Activated B cell treated with CpG ODN at 0.5 μM for 24 hours (primary cell): ENCODE results near the gene KDM6B. TPM values are rescaled to one million over a fixed set of nuclear protein-coding genes. Genes with fewer than 3 reads are reported as not detected.

Experiments
- ATAC-seq: fragments of 200-7000 bp; cut with Tn5 transposase; one replicate; pipeline ENCODE4 v1.10.0; 2021; ENCODE audit warnings: low read depth, mild to moderate bottlenecking, moderate library complexity
- CTCF ChIA-PET: fragments of 350-600 bp; sonication (Branson Sonifier 250); formaldehyde crosslinking; loops from one replicate; lab custom pipeline; 2021; ENCODE audit warnings: antibody characterized with exemption; lab: Charles Lee
- POLR2A ChIA-PET: fragments of 350-600 bp; sonication (Branson Sonifier 250); formaldehyde crosslinking; loops from one replicate; lab custom pipeline; 2021; ENCODE audit warnings: antibody characterized with exemption; lab: Charles Lee
- DNase-seq: peaks from one replicate; pipeline ENCODE4 v3.0.0; 2022
- H3K27ac Mint-ChIP-seq: one replicate; pipeline ENCODE4 v1.8.0; 2020; ENCODE audit warnings: mixed read lengths
- H3K27me3 Mint-ChIP-seq: one replicate; pipeline ENCODE4 v1.8.0; 2021; ENCODE audit warnings: mixed read lengths
- H3K36me3 Mint-ChIP-seq: one replicate; pipeline ENCODE4 v1.8.0; 2021; ENCODE audit warnings: low read depth, mixed read lengths
- H3K4me1 Mint-ChIP-seq: one replicate; pipeline ENCODE4 v1.8.0; 2021; ENCODE audit warnings: mixed read lengths
- H3K4me3 Mint-ChIP-seq: one replicate; pipeline ENCODE4 v1.8.0; 2020; ENCODE audit warnings: mild to moderate bottlenecking, mixed read lengths
- H3K9me3 Mint-ChIP-seq: one replicate; pipeline ENCODE4 v1.8.0; 2020; ENCODE audit warnings: mixed read lengths
- intact Hi-C: fragments of 100-400 bp; cut with micrococcal nuclease; formaldehyde crosslinking; loops from one replicate; pipeline ENCODE4 v1.15.1; 2024
- total RNA-seq: library from RNA; stranded (reverse); gene quantifications from 2 replicates; pipeline ENCODE4 v1.2.3, GENCODE V29; 2022
- TF ChIP-seq, protein P1 (sequence below): fragments of 200-600 bp; IDR thresholded peaks from one replicate; pipeline ENCODE4 v1.8.0; 2022; ENCODE audit warnings: antibody characterized with exemption, mild to moderate bottlenecking

The KDM6B gene
- total RNA-seq, 1 donor from 2014 or later = 70.8 TPM

DNA sequence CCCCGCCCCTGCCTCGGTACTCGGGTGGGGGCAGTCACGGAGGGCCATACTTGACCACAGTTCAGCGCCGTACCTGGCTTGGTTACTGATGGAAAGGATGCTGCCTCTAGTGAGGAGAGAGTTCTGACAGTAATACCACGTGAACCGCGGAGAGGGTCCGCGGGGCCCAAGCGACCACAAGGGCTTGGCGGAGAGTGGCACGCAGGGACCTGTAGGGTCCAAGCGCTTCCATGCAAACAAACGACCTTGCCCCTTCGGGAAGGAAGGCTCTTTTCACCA, 9.2 kb downstream of the KDM6B start:
- peak overlapping the region; percentile 100 for H3K27ac Mint-ChIP-seq
- TF ChIP-seq, protein P1, sequence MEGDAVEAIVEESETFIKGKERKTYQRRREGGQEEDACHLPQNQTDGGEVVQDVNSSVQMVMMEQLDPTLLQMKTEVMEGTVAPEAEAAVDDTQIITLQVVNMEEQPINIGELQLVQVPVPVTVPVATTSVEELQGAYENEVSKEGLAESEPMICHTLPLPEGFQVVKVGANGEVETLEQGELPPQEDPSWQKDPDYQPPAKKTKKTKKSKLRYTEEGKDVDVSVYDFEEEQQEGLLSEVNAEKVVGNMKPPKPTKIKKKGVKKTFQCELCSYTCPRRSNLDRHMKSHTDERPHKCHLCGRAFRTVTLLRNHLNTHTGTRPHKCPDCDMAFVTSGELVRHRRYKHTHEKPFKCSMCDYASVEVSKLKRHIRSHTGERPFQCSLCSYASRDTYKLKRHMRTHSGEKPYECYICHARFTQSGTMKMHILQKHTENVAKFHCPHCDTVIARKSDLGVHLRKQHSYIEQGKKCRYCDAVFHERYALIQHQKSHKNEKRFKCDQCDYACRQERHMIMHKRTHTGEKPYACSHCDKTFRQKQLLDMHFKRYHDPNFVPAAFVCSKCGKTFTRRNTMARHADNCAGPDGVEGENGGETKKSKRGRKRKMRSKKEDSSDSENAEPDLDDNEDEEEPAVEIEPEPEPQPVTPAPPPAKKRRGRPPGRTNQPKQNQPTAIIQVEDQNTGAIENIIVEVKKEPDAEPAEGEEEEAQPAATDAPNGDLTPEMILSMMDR = no peak
- H3K4me1 Mint-ChIP-seq = peaks cover 61% of the 10 kb centered on the region
- ChIA-PET POLR2A (interaction anchor here (0.6 to 5.1 kb wide), 21 partner anchors 10 to 1003 kb away, joined by 3 to 136 read pairs (median 6); partner anchors contain the start of genes CNTROB, CTC1, CYB5D1 and KCNAB3), CTCF (interaction anchor here (1.6 kb wide), 1 partner anchor 9 kb away, joined by 7 read pairs; the partner anchor contains the start of gene KDM6B)
- ATAC-seq (no peak), DNase-seq (no peak)
- H3K9me3 Mint-ChIP-seq = no peaks in the 10 kb centered on the region
- intact Hi-C loops = loop anchor here (1.0 to 2.0 kb wide), 4 partner anchors 270 to 445 kb away; partner anchors contain the start of genes POLR2A and RANGRF
- H3K36me3 Mint-ChIP-seq = peaks cover 41% of the 10 kb centered on the region
- H3K27me3 Mint-ChIP-seq = no peaks in the 10 kb centered on the region
- peak overlapping the region; percentile 98 for H3K4me3 Mint-ChIP-seq

DNA sequence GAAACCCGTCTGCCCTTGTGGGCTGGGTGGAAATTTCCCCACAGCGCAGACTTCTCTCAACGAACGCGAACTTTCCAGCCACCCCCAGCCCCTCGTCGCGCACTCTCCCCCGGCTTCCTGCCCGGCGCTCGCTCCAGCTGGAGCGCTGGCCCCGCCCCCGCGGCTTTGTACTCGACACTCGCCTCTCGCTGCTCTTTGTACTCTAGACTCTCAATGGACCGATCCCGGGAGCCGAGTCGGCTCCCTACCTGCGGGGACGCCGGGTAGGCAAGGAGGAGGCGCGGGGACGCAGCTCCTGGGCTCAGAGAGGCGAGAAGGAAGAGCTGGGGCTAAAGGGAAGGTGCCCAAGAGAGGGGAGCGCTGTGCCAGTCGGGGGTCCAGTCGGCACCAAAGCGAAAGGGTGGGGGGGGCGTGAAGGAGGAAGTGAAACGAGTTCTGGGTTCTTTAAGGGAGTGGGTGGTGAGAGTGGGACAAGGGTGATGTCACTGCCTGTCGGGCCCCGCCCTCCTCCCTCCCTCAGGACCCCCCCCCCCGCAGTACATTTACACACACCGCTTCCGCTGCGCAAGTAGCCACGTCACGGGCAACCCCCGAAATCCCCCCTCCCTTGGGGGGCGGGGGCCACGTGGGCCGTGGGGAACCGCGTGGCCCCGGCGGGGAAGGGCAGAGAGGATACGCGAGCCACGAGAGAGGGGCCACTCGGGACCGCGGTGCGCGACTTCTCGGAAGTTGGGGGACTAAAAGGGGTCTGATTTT, 9.7 kb downstream of the KDM6B start:
- Mint-ChIP-seq H3K4me3 (peak overlapping the region; percentile 98), H3K9me3 (no peaks in the 10 kb centered on the region), H3K36me3 (peaks cover 43% of the 10 kb centered on the region), H3K4me1 (peaks cover 58% of the 10 kb centered on the region), H3K27me3 (no peaks in the 10 kb centered on the region), H3K27ac (peak overlapping the region; percentile 100)
- POLR2A ChIA-PET = interaction anchor here (0.6 to 5.1 kb wide), 21 partner anchors 10 to 1002 kb away, joined by 3 to 136 read pairs (median 5); partner anchors contain the start of genes CNTROB, CTC1, CYB5D1 and KDM6B
- TF ChIP-seq, protein P1 = no peak
- intact Hi-C loops = loop anchor here (1.0 to 2.0 kb wide), 10 partner anchors 8 to 638 kb away; partner anchors contain the start of genes NAA38, PFAS, POLR2A and RANGRF
- DNase-seq (peak; percentile 94), ATAC-seq (peak; percentile 33)
- CTCF ChIA-PET = interaction anchor here (1.6 kb wide), 1 partner anchor 9 kb away, joined by 7 read pairs; the partner anchor contains the start of gene KDM6B

DNA sequence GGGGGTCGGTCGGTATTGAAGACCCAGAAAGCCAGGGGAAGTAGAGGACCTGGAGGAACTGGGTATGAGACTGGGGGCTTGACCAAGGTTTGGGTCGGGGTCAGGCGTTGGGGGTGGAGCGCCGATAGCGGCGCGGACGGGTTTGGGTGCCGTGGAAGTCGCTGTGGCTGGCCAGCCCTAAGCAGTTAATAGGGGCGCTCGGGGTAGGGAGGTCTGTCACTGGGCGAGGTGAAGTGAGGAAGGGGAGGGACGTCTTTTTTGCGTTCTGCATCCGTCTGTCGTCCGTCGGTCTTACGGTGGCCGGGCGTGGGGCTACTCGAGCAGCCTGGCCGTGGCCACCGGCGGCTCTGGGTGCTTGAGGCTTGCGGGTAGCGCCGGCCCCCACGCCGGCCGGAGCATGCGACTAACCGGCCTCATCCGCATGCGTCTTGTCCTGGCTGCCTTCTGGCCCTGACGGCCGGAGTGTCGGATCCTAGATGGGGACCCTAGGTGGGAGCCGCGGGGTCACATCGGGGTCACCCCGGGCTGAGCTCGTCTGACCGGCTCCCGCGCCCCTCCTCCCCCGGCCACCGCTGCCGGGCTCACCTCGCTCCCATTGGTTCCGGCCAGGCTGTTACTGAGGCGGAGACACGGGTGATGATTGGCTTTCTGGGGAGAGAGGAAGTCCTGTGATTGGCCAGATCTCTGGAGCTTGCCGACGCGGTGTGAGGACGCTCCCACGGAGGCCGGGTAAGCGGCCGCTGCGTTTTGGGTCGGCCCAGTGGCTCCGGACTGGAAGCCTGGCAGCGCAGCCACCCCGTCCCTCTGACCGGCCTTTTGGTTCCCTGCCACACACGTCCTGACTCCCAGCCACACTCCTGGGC, 10.5 kb downstream of the KDM6B start:
- POLR2A ChIA-PET = interaction anchor here (0.7 to 5.1 kb wide), 18 partner anchors 8 to 536 kb away, joined by 3 to 136 read pairs (median 5); partner anchors contain the start of genes BORCS6, CNTROB, CYB5D1 and KDM6B
- DNase-seq (peak; percentile 83), ATAC-seq (peak; percentile 46)
- intact Hi-C loops = loop anchor here (1.0 kb wide), 6 partner anchors 9 to 639 kb away; partner anchors contain the start of genes NAA38 and PFAS
- peak overlapping the region; percentile 100 for H3K27ac Mint-ChIP-seq
- H3K27me3 Mint-ChIP-seq = no peaks in the 10 kb centered on the region
- TF ChIP-seq, protein P1 = no peak
- no peaks in the 10 kb centered on the region for H3K9me3 Mint-ChIP-seq
- peaks cover 50% of the 10 kb centered on the region for H3K4me1 Mint-ChIP-seq
- H3K36me3 Mint-ChIP-seq = peaks cover 48% of the 10 kb centered on the region
- CTCF ChIA-PET = interaction anchor here (0.6 to 2.8 kb wide), 9 partner anchors 9 to 101 kb away, joined by 3 to 23 read pairs (median 3); partner anchors contain the start of genes KDM6B and NAA38
- peak overlapping the region; percentile 98 for H3K4me3 Mint-ChIP-seq

DNA sequence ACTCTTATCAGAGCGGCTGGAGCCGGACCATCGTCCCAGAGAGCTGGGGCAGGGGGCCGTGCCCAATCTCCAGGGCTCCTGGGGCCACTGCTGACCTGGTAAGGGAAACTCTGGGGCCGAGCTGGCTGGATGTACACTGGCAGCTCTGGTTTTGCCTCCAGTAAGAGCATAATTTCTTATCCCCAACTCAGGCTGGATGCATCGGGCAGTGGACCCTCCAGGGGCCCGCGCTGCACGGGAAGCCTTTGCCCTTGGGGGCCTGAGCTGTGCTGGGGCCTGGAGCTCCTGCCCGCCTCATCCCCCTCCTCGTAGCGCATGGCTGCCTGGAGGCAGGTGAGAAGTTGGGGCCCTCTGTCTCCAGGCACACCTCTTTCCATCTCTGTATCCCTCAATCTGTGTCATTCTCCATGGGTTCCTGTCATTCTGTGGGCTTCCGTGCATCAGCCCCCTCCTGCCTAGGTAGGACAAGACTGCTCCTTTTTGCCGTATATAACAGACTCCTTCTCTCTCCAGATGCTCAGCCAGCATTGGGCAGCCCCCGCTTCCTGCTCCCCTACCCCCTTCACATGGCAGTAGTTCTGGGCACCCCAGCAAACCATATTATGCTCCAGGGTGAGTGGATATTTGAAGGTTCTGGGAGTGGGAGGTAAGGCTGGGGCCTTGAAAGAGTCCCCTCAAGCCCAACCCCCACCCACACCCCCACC, 11.5 kb downstream of the KDM6B start:
- DNase-seq (no peak), ATAC-seq (no peak)
- POLR2A ChIA-PET = interaction anchor here (0.8 to 5.1 kb wide), 15 partner anchors 9 to 537 kb away, joined by 3 to 136 read pairs (median 5); partner anchors contain the start of genes BORCS6, CNTROB, CYB5D1 and KDM6B
- peak overlapping the region; percentile 100 for H3K27ac Mint-ChIP-seq
- TF ChIP-seq, protein P1 = no peak
- peaks cover 49% of the 10 kb centered on the region for H3K4me1 Mint-ChIP-seq
- H3K27me3 Mint-ChIP-seq = no peaks in the 10 kb centered on the region
- H3K36me3 Mint-ChIP-seq = peaks cover 58% of the 10 kb centered on the region
- H3K9me3 Mint-ChIP-seq = no peaks in the 10 kb centered on the region
- intact Hi-C loops = no loop called here
- H3K4me3 Mint-ChIP-seq = peak overlapping the region; percentile 98
- CTCF ChIA-PET = interaction anchor here (0.6 to 2.8 kb wide), 8 partner anchors 10 to 102 kb away, joined by 3 to 23 read pairs (median 3); partner anchors contain the start of genes KDM6B and NAA38
